Gastroesophageal sphincter (tissue), 4 donors: ENCODE data around the gene IL17B. TPM values are rescaled to one million over a fixed set of nuclear protein-coding genes. Genes with fewer than 3 reads are reported as not detected.

Experiments used
- ATAC-seq: fragments of 150-250 bp; one replicate; pipeline ENCODE4 v1.9.1; 2016; ENCODE audit warnings: mild to moderate bottlenecking, moderate library complexity
- H3K27ac ChIP-seq, 4 donors: fragments of 200-600 bp; sonication (generic) in 3 of 4; 1 replicate in 3 of 4; 2 replicates in 1 of 4; pipeline ENCODE4 v1.5.1; 2016 to 2019
- H3K27me3 ChIP-seq: fragments of 200-600 bp; sonication (generic); one replicate; pipeline ENCODE4 v1.5.1; 2019
- H3K36me3 ChIP-seq, 2 donors: fragments of 200-600 bp; sonication (generic); one replicate each; pipeline ENCODE4 v1.5.1; 2019; ENCODE audit warnings: control low read depth in 1 of 2
- H3K4me1 ChIP-seq, 3 donors: fragments of 200-600 bp; sonication (generic); 1 replicate in 2 of 3; 2 replicates in 1 of 3; pipeline ENCODE4 v1.5.1; 2016 to 2019; ENCODE audit warnings: control low read depth in 2 of 3
- H3K4me3 ChIP-seq, 2 donors: fragments of 200-600 bp; sonication (generic); one replicate each; pipeline ENCODE4 v1.5.1; 2019; ENCODE audit warnings: mild to moderate bottlenecking in 1 of 2, moderate library complexity in 1 of 2
- H3K9me3 ChIP-seq, 3 donors: fragments of 200-600 bp; sonication (generic); one replicate each; pipeline ENCODE4 v1.5.1; 2017 to 2019; ENCODE audit warnings: control low read depth in 2 of 3
- EP300 ChIP-seq: sonication (generic); formaldehyde crosslinking; IDR thresholded peaks from one replicate; pipeline ENCODE4 v1.6.1; 2017; ENCODE audit warnings: antibody characterized with exemption, mild to moderate bottlenecking
- POLR2A ChIP-seq, 2 donors: fragments of 450-650 bp; IDR thresholded peaks; one replicate each; pipeline ENCODE4 v1.6.1; 2017; ENCODE audit warnings: antibody characterized with exemption in 2 of 2, mild to moderate bottlenecking in 2 of 2, moderate library complexity in 1 of 2
- POLR2AphosphoS5 ChIP-seq: sonication (generic); formaldehyde crosslinking; IDR thresholded peaks from one replicate; pipeline ENCODE4 v1.6.1; 2017; ENCODE audit warnings: antibody characterized with exemption
- WGBS, 2 donors: methylation state at CpG; one replicate each; pipeline ENCODE4 v1.1.5; 2018; ENCODE audit warnings: low coverage in 1 of 2; 5-methylcytosine and 5-hydroxymethylcytosine counted together
- total RNA-seq, 4 donors: library from RNA; depleted of rRNA; stranded (reverse); fragments of >200 nt; gene quantifications; one replicate each; pipeline ENCODE4 v1.1.0, GENCODE V29; 2016
- TF ChIP-seq, protein P1 (sequence below), 4 experiments: fragments of 200-600 bp in 2 of 4; fragments of 450-650 bp in 2 of 4; sonication (generic) in 1 of 4; IDR thresholded peaks; one replicate each; pipeline ENCODE4 v1.5.1; 2017 to 2019; ENCODE audit warnings: antibody characterized with exemption in 4 of 4, mild to moderate bottlenecking in 2 of 4, moderate library complexity in 2 of 4

The IL17B gene
- total RNA-seq, 4 donors from 2014 or later = 2.3 to 7.2 (median 4.0) TPM

DNA sequence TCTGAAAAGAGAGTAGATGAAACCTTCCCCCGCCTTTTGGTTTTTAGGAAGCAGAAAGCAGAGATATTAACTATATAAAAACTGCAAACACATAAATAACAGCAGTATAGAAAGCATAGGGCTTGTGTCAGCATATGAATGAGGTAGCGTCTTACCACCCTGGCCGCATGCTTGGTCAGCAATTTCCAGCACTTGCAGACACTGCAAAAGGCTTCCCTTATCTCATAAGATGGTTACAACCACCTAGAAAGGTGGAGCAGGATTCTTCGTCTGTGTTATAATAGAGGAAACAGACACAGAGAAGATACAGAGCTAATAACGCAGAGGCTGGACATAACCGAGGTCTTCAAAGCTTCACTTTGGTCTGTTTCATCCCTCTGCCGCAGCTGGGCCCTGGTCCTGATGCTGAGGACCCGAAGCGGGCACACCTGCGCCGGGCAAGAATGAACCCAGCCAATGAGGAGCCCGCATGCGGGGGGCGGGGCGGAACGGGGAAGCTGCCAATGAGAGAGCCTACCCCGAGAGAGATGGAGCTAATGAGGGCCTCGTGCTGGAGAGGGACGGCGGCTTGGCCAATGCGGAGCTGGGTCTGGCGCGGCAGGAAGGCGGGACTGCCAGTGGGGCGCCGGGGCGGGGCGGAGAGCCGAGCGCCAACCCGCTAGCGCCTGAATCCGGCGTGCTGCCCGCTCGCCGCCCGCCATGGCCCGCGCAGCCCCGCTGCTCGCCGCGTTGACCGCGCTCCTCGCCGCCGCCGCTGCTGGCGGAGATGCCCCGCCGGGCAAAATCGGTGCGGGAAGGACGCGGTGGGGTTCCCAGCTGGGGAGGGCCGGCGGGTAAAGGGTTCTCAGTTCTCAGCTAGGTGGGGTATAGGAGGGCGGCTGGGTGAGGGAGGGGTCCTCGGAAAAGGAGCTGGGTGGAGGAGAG, 21.5 kb downstream of the IL17B start, which contains the start of gene PCYOX1L:
TSS of gene PCYOX1L (plus strand) at position 677 of the 924 bp plus-strand sequence. CDS start at position 700, 23 bp downstream.
- peaks cover 0 to 29% of the 10 kb centered on the region in 2 donors for H3K36me3 ChIP-seq
- peak within 1 kb of the TSS; percentile 68 to 73 for H3K4me3 ChIP-seq
- H3K9me3 ChIP-seq = no peaks in the 10 kb centered on the region
- H3K27ac ChIP-seq = peak within 1 kb of the TSS in 3 of 4 donors; percentile 73 to 79 (median 78)
- WGBS, 2 donors = 2 to 8% methylated on average over 7 to 15 of the region's 61 CpGs
- H3K4me1 ChIP-seq = peaks cover 0 to 20% (median 3%) of the 10 kb centered on the region in 3 donors
- TF ChIP-seq POLR2A (IDR thresholded peaks at IDR 0.05) = peak; percentile 39 to 52
- TF ChIP-seq EP300 = no peak
- peak; percentile 24 for TF ChIP-seq POLR2AphosphoS5
- H3K27me3 ChIP-seq = no peaks in the 10 kb centered on the region
- ATAC-seq = peak; percentile 100

DNA sequence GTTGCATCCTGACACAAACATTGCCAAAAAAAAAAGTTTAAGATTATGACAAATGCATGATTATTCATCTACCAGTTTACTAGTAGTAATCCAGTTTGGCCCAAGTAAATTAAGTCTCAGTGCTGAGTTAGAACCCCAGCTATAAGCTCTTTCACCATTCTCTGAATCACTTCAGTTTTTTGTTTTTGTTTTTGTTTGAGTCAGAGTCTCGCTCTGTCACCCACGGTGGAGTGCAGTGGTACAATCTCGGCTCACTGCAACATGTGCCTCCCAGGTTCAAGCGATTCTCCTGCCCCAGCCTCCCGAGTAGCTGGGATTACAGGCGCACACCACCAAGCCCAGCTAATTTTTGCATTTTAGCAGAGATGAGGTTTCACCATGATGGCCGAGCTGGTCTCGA, 22.7 kb downstream of the IL17B start:
- Histone ChIP-seq H3K9me3 (no peaks in the 10 kb centered on the region), H3K27ac (no peak overlapping the region), H3K4me3 (no peak overlapping the region), H3K4me1 (peaks cover 0 to 20% (median 3%) of the 10 kb centered on the region in 3 donors), H3K27me3 (no peaks in the 10 kb centered on the region), H3K36me3 (peaks cover 0 to 42% of the 10 kb centered on the region in 2 donors)
- WGBS, 2 donors = 86 to 90% methylated on average over 2 to 7 of the region's 8 CpGs
- TF ChIP-seq EP300 (no peak), POLR2AphosphoS5 (no peak), POLR2A (IDR thresholded peaks at IDR 0.05) (no peak)
- TF ChIP-seq, protein P1, sequence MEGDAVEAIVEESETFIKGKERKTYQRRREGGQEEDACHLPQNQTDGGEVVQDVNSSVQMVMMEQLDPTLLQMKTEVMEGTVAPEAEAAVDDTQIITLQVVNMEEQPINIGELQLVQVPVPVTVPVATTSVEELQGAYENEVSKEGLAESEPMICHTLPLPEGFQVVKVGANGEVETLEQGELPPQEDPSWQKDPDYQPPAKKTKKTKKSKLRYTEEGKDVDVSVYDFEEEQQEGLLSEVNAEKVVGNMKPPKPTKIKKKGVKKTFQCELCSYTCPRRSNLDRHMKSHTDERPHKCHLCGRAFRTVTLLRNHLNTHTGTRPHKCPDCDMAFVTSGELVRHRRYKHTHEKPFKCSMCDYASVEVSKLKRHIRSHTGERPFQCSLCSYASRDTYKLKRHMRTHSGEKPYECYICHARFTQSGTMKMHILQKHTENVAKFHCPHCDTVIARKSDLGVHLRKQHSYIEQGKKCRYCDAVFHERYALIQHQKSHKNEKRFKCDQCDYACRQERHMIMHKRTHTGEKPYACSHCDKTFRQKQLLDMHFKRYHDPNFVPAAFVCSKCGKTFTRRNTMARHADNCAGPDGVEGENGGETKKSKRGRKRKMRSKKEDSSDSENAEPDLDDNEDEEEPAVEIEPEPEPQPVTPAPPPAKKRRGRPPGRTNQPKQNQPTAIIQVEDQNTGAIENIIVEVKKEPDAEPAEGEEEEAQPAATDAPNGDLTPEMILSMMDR (IDR thresholded peaks at IDR 0.05) = no peak
- no peak for ATAC-seq

DNA sequence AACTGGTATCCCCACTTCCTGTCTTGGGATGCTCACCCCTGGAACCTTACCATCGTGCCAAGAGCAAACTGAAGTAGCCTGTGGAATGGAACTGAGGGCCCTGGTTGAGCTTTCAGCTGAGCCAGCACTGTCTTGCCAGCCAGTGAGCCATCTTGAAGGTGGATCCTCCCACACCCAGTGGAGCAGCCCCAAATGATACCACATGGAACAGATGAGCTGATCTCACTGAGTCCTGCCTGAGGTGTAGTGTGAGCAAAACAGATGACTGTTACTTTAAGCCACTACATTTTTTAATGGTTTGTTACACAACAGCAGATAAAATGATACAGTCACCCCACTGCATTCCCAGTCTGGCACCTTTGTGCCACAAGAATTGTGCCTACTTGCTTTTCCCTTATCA, 23.4 kb downstream of the IL17B start:
- H3K4me1 ChIP-seq = peaks cover 0 to 20% (median 3%) of the 10 kb centered on the region in 3 donors
- WGBS, 2 donors = no CpG with 5 or more reads among the region's 1 CpG
- TF ChIP-seq POLR2A (IDR thresholded peaks at IDR 0.05) = no peak
- TF ChIP-seq EP300 = no peak
- TF ChIP-seq, protein P1 (IDR thresholded peaks at IDR 0.05) = no peak
- no peak for TF ChIP-seq POLR2AphosphoS5
- H3K27ac ChIP-seq = no peak overlapping the region
- no peak overlapping the region for H3K4me3 ChIP-seq
- no peaks in the 10 kb centered on the region for H3K9me3 ChIP-seq
- no peaks in the 10 kb centered on the region for H3K27me3 ChIP-seq
- no peak for ATAC-seq
- H3K36me3 ChIP-seq = peaks cover 0 to 49% of the 10 kb centered on the region in 2 donors

DNA sequence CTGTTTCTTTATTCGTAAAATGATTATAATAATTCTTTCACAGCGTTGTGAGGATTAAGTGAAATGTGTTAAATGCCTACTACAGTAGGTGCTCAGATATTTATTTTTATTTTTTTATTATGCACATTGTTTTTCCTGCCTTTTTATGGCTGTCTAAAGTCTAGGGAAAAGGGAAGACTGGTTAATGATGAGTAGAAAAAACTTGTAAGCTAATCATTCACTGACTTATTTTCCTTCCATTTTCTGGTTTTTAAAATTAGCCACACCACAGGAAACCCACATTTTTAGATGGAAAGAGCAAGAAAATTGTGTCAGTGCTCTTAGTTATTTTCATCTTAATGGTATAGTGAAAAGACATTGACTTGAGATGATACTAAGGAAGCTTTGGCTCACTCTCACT, 25.2 kb downstream of the IL17B start:
- WGBS, 2 donors = 70 to 93% methylated on average over 2 of the region's 2 CpGs
- H3K27me3 ChIP-seq = no peaks in the 10 kb centered on the region
- H3K4me3 ChIP-seq = no peak overlapping the region
- peaks cover 0 to 19% (median 3%) of the 10 kb centered on the region in 3 donors for H3K4me1 ChIP-seq
- ATAC-seq = no peak
- H3K36me3 ChIP-seq = peaks cover 4 to 67% of the 10 kb centered on the region in 2 donors
- no peaks in the 10 kb centered on the region for H3K9me3 ChIP-seq
- no peak for TF ChIP-seq POLR2AphosphoS5
- TF ChIP-seq, protein P1 (IDR thresholded peaks at IDR 0.05) = no peak
- no peak for TF ChIP-seq POLR2A (IDR thresholded peaks at IDR 0.05)
- no peak for TF ChIP-seq EP300
- no peak overlapping the region for H3K27ac ChIP-seq

DNA sequence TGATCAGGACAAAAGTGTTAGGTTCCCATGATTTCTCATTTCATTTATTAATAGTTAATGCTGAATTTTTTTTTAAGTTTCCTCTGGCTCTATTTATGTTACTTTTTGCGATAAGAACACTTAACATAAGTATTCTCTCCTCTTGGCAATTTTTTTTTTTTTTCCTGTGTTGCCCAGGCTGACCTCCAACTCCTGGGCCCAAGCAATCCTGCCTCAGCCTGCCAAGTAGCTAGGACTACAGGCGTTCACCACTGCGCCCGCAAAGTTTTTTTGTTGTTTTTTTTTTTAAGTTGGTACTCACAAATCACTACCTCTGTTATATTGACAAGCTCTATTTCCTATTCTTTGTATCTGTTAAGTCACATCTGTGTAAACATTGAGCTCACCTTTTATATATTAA, 26.9 kb downstream of the IL17B start:
- H3K4me3 ChIP-seq = no peak overlapping the region
- H3K9me3 ChIP-seq = no peaks in the 10 kb centered on the region
- TF ChIP-seq POLR2AphosphoS5 = no peak
- TF ChIP-seq EP300 = no peak
- TF ChIP-seq POLR2A (IDR thresholded peaks at IDR 0.05) = no peak
- TF ChIP-seq, protein P1 (IDR thresholded peaks at IDR 0.05) = no peak
- H3K27ac ChIP-seq = no peak overlapping the region
- ATAC-seq = no peak
- peaks cover 0 to 19% (median 3%) of the 10 kb centered on the region in 3 donors for H3K4me1 ChIP-seq
- 81 to 82% methylated on average over 4 of the region's 4 CpGs for WGBS, 2 donors
- H3K36me3 ChIP-seq = peaks cover 4 to 80% of the 10 kb centered on the region in 2 donors
- H3K27me3 ChIP-seq = no peaks in the 10 kb centered on the region
